Measurements from ENCODE around the gene PHRF1. TPM values are rescaled to one million over a fixed set of nuclear protein-coding genes. Genes with fewer than 3 reads are reported as not detected.

PHRF1 gene
- total RNA-seq, 1 experiment from 2014 or later = 31.8 TPM

GRCh38 chr11:614623-615503 lies 38.6 kb downstream of the PHRF1 start:
- Mint-ChIP-seq H3K36me3 (ENCODE audit: insufficient read depth, unreplicated experiment) (peaks cover 42% of the 10 kb centered on the region), H3K4me3 (ENCODE audit: unreplicated experiment) (peak overlapping the region; percentile 73), H3K27me3 (ENCODE audit: insufficient read depth, unreplicated experiment) (no peaks in the 10 kb centered on the region), H3K4me1 (ENCODE audit: insufficient read depth, unreplicated experiment) (peaks cover 6% of the 10 kb centered on the region), H3K27ac (ENCODE audit: low read depth, unreplicated experiment) (peak overlapping the region; percentile 46), H3K9me3 (ENCODE audit: unreplicated experiment) (no peaks in the 10 kb centered on the region)
- intact Hi-C loops (cut with micrococcal nuclease) = loop anchor here (10.0 kb wide), 1 partner anchor 50 kb away; the partner anchor contains the start of genes LMNTD2 and RASSF7
- no TSS peak for BruUV-seq (replicated peaks)
- peak; percentile 64 for DNase-seq (ENCODE audit: unreplicated experiment)
- POLR2A ChIA-PET = interaction anchor here (0.5 to 1.6 kb wide), 6 partner anchors 10 to 195 kb away, joined by 3 to 8 read pairs (median 4); partner anchors contain the start of genes PHRF1 and RPLP2
- CTCF ChIA-PET = interaction anchor here (1.0 to 1.3 kb wide), 2 partner anchors 10 to 60 kb away, joined by 3 to 4 read pairs; no protein-coding TSS in a partner anchor
- no peak for TF ChIP-seq CTCF (IDR thresholded peaks at IDR 0.05; ENCODE audit: unreplicated experiment)

- no peak for TF ChIP-seq CTCF (IDR thresholded peaks at IDR 0.05; ENCODE audit: unreplicated experiment)
- Mint-ChIP-seq H3K27ac (ENCODE audit: low read depth, unreplicated experiment) (peak within 1 kb of the TSS; percentile 16), H3K36me3 (ENCODE audit: insufficient read depth, unreplicated experiment) (peaks cover 38% of the 10 kb centered on the region), H3K27me3 (ENCODE audit: insufficient read depth, unreplicated experiment) (no peaks in the 10 kb centered on the region), H3K4me3 (ENCODE audit: unreplicated experiment) (peak within 1 kb of the TSS; percentile 73), H3K4me1 (ENCODE audit: insufficient read depth, unreplicated experiment) (peaks cover 6% of the 10 kb centered on the region), H3K9me3 (ENCODE audit: unreplicated experiment) (no peaks in the 10 kb centered on the region)
- intact Hi-C loops (cut with micrococcal nuclease) = loop anchor here (10.0 kb wide), 1 partner anchor 51 kb away; the partner anchor contains the start of genes LMNTD2 and RASSF7
- ChIA-PET CTCF (interaction anchor here (0.6 to 0.8 kb wide), 3 partner anchors 17 to 68 kb away, joined by 3 to 4 read pairs (median 3); no protein-coding TSS in a partner anchor), POLR2A (interaction anchor here (0.5 to 0.9 kb wide), 4 partner anchors 40 to 194 kb away, joined by 3 to 4 read pairs (median 4); partner anchors contain the start of gene RPLP2)
- BruUV-seq (replicated peaks) = TSS peak; percentile 64
- peak; percentile 93 for DNase-seq (ENCODE audit: unreplicated experiment)
Observed at GRCh38 chr11:615504-616319, 39.4 kb downstream of the PHRF1 start, which contains the start of gene IRF7. Gene IRF7 (minus strand): TSS chr11:615950. CDS start chr11:615364, 586 bp downstream.

DNA sequence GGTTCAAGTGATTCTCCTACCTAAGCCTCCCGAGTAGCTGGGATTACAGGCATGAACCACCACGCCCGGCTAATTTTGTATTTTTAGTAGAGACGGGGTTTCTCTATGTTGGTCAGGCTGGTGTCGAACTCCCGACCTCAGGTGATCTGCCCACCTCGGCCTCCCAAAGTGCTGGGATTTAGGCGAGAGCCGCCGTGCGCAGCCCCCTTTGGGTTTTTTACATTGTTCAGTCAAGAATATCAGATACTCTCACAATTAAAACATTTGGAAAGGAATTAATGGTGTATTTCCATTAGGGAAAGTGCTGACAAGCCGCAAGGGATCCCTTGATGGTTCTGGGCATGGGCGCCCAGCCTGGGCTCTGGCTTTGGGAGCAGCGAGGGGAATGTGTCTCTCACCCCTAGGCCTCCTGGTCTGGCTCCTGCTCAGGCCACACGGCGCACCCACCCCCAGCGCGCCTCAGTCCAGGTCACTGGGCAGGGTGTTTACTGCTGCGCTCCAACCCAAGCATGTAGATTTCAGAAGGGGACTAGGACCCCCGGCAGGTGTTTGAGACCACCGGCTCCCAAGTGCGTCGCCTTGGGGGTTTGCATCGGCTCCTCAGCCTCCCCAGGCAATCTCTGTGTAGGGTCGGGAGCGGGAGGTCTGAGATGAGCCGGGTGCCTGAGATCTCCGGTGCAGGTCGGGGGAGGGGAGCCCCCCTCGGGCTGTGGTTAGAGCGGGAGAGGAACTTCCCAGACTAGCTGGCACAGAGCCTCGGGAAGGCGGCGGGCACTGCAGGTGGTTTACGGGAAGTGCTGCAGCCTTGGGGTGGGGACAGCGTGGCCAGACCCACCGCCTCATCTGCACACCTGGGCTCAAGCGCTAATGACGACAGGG lies 40.3 kb downstream of the PHRF1 start:
- Mint-ChIP-seq H3K27me3 (ENCODE audit: insufficient read depth, unreplicated experiment) (no peaks in the 10 kb centered on the region), H3K27ac (ENCODE audit: low read depth, unreplicated experiment) (no peak overlapping the region), H3K4me1 (ENCODE audit: insufficient read depth, unreplicated experiment) (peaks cover 6% of the 10 kb centered on the region), H3K9me3 (ENCODE audit: unreplicated experiment) (no peaks in the 10 kb centered on the region), H3K36me3 (ENCODE audit: insufficient read depth, unreplicated experiment) (peaks cover 34% of the 10 kb centered on the region), H3K4me3 (ENCODE audit: unreplicated experiment) (peak overlapping the region; percentile 73)
- ChIA-PET POLR2A (interaction anchor here (0.6 kb wide), 1 partner anchor 74 kb away, joined by 4 read pairs; no protein-coding TSS in a partner anchor), CTCF (interaction anchor here (0.6 to 0.8 kb wide), 2 partner anchors 16 to 69 kb away, joined by 3 read pairs; no protein-coding TSS in a partner anchor)
- no peak for TF ChIP-seq CTCF (IDR thresholded peaks at IDR 0.05; ENCODE audit: unreplicated experiment)
- intact Hi-C loops (cut with micrococcal nuclease) = loop anchor here (10.0 kb wide), 1 partner anchor 52 kb away; the partner anchor contains the start of genes LMNTD2 and RASSF7
- DNase-seq (ENCODE audit: unreplicated experiment) = no peak
- BruUV-seq (replicated peaks) = no TSS peak
